GM18508 (cell line): ENCODE measurements around the gene TMC8.

Source experiments
- ATAC-seq: cut with Tn5 transposase; IDR thresholded peaks from one replicate; pipeline ENCODE4 v1.9.1; 2021; ENCODE audit warnings: moderate number of reproducible peaks; ENCODE audit not compliant: insufficient read depth, unreplicated experiment

Gene TMC8

DNA sequence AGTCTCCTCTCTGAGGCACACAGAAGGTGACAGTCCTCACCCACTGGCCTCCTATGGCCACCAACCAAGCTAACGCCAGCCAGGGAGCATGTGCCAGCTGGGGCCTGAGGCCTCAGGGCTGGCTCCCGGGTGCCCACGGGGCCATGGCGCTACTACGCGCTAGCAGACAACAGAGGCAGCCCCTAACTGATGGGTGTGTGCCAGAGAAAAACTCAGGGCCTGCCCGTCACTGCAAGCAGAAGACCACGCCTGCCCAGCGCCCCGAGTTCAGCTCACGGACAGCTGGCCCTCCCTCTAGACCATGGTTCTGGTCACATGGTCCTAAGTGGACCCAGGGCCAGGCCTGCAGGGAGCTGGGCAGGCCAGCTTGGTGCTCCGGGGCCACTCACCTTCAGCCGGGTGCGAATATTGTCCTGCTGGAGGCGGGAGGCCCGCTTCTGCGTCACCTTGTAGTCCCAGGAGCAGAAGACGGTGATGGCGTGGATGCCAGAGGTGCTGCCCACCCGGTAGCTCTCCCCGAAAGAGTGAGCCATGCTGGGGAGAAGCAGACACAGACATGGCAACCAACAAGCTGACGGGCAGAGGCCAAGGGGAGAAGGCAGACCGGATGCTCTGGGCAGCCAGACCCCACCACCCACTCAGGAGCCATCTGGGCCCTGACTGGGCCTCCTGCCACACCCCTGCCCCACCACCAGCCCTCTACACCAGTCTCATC lies 8.2 kb upstream of the TMC8 start:
- no peak for ATAC-seq

DNA sequence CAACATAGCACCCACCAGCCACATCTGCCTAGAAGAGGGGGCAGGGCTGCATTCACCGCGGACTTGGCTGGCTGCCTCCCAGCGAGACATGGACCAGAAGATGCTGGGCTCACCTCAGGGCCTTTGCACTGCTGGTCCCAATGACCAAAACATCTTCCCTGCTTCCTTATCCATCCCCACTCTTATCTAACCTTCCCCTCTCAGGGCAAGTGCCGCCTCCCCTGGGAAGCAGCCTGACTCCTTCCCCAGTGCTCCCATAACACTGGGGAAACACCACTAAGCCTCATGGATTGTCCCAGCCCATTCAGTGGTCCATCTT lies 7.7 kb upstream of the TMC8 start:
- ATAC-seq: no peak

DNA sequence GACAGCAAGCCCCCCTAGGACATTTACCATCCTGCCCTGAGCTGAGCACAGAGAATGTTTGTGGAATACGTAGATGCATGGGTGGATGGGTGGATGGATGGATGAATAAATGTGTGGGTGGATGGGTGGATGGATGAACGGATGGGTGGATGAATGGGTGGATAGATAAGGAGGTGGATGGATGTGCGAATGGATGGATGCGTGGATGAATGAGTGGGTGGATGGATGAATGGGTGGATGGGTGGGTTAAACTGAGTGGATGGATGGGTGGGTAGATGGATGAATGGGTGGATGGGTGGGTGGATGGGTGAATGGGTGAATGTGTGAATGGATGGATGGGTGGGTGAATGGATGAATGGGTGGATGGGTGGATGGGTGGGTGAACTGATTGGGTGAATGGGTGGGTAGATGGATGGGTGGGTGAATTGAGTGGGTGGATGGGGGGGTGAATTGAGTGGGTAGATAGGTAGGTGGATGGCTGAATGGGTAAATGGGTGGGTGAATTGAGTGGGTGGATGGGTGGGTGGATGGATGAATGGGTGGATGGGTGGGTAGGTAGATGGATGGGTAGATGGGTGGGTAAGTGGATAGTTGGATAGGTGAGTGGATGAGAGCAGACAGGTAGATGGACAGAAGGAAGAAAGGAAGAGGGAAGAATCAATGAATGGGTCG lies 7.2 kb upstream of the TMC8 start:
- no peak for ATAC-seq

DNA sequence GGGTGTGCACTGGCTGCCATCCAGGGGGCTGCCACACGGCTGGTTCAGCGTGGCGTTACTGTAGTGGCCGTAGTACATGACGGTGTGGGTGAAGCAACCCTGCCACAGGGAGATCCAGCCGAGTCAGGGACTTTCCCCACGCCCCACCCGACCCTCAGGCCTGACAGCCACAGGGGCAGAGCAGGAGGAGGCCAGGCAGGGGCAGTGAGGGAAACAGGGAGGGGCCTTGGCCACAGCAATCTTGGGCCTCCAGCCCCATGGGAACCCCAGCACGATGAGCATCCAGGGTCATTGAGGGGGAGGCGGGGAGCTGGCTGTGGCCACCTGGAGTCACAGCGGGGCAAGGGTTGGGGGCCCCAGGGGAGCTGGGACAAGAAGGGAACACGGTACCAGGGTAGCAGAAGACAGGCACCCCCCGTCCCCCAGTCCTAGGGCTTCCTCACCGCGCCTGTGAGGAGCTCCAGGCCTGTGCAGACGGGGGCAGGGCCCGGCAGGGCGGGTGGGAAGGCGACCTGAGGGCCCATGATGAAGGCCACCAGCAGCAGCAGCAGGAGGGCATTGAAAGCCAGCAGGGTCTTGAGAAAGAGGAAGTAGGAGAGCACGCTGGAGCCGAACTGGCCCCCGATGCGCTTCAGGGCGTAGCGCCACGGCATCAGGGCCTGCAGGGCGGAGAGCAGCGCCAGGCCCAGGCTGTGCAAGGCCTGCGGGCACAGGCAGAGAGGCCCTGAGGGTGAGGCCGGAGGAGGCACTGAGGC lies 6.3 kb upstream of the TMC8 start:
- no peak for ATAC-seq

DNA sequence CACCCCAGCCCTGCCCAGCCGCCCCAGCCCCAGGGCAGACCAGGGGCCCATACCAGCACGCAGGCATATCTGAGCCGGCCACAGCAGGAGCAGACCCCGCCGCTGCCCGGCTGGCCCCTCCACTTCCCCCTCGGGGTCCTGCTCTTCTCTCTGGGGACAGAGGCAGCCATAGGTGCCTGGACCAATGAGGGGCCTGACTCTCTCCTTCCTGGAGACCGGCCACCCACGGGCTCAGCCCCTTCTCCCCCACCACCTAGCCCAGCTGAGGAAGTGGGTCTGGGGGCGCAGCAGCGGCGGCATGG lies 5.8 kb upstream of the TMC8 start:
- ATAC-seq: no peak

DNA sequence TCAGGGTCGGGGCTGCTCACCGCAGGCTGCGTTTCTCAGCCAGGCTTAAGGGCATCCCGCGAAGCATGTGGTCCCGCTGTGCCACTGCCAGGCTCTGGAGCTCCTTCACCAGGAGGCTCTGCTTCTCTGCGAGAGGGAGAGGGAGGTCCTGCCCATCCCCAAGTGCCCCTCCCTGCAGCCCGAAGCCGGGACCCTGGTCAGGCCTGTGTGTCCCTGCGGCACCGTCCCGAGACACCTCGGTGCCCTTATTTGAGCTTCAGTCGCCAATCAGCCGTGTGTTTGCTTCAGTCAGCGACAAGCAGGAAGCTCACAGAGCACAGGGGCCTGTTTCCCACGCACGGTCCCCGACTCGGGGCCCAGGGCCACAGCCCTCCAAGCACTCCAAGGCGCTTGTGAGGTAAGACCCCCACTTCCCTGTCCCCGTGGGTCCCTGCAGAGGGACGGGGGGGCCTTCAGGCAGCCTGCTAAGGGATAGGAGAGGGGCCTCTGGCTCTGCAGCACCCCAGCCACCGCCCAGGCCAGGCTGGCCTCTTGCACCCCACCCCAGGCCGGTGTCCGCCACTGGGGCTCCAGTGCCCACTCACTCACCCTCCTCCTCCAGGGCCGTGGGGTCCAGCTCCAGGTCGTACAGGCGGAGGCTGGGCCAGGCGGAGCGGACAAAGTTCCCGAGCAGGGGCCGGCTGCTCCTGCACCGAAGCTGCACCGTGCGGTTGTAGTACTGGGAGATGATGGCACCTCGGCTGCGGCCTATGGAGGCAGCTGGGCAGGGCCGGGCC lies 5.2 kb upstream of the TMC8 start:
- ATAC-seq: no peak

DNA sequence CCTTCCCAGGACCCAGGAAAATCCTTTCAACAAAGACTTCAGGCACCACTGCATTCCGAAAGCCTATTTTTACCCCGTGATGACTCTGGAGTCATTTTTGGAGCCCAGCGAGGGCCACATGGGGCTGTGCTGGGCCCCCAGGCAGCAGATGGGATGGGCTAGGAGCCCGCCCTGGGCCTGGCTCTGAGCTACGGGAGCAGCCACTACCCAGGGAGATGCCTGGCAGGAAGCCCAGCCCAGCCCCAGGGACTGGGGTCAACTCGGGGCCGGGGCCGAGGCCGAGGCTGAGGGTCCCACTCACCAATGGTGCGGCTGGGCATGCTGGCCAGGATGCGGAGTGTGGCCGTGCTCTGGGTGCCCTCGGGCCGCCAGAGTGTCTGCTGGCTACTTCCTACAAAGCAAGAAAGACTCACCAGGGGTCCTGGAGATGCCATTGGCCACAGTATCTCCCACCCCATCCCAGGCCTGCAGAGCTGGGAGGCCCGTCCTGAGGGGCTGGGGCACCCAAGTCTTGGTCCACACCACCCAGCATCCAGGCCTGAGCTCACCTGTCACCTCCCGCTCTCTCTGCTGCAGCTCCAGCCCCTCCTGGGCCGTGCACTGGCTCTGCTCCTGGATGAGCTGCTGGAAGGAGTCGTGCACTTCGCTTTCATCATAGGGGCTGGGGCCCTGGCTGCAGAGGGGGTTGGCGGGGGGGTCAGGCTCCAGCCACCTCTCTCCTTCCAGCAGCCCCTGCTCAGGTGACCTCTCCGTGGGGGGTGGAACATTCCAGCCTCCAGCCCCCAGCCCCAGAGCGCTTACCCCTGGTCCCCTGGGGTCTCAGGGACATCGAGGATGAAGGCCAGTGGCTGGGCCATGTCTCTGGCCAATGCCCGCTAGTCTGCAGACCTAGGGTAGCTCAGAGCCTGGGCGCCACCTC lies 4.3 kb upstream of the TMC8 start:
- ATAC-seq: no peak

DNA sequence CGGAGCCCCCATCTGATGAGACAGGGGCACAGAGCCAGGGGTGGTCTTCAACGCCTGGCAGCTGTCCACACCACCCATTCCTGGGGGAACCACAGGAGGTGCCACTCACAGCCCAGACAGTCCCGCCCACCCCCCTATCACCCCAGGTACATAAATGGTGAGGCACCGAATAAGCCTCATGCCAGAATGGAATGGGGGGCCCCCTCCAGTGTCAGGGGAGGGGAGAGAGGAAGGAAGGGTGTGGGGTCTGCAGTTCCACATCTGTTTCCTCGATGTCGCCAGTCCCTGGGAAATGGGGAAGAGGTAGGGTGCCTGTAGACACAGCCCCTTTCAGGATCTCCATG lies 3.7 kb upstream of the TMC8 start:
- no peak for ATAC-seq

DNA sequence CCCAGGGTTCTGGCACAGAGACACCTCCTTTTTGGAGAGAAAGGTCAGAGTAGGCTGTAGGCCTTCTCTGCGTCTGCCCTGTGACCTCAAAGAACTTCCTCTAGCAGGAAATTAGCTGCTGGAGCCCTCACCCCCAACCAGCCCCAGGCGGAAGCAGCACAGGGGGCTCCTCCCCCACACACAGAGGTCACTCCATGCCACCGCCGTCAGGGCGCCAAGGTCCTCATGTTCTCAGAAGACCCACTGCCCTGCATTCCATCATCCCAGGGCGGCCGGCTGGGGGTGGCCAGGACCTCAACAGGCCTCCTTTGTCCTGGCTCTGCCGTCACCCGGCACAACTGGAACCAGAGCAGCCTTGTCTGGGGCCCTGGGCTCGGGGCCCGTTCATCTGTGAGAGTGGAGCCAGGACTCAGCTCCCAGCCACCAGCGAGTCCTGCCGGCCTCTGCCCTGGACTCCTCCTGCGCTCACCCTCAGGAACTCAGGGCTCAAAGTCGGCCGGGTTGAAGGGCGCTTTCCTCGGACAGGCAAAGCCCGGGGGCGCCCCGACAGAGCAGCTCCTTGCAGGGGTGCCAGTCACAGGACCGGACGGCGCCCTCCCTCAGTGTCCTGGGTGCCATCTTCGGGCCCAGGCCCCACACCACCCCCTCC lies 3.2 kb upstream of the TMC8 start:
- no peak for ATAC-seq

DNA sequence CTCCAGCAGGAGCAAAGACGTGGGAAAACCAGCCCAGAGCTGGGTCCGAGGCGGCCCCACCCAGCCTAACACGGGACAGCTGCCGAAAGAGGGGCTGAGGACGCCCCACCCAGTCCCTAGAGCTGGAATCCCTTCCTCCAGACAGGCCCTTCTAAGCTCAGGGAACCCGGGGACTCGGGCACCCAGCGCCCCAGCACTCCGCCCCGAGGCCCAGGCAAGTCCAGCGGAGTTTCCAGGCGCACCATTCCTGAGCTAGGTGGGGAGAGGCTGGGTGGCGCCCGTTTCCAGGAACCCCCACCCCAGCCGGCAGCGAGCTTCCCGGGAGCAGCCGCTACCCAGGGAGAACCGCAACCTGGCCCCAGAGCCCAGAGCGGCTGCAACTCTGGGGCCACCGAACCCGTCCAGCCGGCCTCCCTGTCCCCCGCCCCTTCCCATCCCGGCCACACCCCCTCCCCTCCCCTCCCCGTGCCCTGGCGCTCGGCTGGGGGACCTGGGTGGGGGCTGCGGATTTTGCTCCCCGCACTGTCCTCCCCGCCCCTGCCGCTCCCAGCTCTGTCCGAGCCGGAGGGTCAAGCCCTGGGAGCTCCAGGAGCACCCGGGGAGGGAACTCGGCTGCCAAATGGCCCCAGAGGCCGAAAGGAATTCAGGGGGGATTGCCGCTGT lies 2.6 kb upstream of the TMC8 start:
- ATAC-seq: no peak

DNA sequence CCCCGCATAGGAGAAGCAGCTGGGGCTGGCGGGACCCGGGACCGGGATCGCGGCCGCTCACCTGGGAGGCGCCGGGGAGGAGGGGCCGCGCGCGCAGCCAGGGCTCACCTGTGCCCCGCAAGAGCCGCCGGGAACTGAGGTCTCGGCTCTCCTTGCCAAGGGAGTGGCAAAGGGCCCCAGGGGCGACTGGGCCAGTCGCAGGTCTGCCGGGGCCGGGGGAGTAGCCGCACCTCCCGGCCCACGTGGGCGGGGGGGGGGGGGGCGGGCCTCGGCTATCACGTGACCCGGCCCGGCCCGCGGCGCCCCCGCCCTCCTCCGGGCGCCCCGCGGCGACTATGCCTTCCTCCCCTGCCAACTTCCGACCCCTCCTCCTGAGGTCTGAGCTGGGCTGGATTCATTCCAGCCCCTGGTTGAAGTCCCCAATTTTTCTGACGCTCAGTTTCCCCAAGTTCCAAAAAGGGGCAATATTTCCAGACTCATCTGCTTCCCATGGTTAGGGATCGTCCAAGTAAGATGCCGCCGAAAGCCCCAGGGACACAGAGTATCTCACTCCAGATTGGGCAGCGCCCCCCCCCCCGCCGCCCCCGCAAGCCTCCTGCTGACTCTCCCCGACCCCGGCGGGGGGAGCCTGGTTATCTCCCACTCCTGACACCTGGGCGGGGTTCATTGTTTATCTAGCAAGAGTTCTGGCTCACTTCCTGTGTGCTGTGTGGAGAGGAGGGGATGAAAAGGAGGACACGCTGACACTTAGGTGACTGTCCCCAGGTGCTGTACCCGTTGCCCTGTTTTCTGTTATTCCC lies 1.8 kb upstream of the TMC8 start, which contains the start of gene TMC6:
Gene TMC6, minus strand, starts transcription at position 205 of the 800 bp plus-strand sequence. CDS start 1,923 bp downstream, outside the sequence.
- ATAC-seq: no peak

DNA sequence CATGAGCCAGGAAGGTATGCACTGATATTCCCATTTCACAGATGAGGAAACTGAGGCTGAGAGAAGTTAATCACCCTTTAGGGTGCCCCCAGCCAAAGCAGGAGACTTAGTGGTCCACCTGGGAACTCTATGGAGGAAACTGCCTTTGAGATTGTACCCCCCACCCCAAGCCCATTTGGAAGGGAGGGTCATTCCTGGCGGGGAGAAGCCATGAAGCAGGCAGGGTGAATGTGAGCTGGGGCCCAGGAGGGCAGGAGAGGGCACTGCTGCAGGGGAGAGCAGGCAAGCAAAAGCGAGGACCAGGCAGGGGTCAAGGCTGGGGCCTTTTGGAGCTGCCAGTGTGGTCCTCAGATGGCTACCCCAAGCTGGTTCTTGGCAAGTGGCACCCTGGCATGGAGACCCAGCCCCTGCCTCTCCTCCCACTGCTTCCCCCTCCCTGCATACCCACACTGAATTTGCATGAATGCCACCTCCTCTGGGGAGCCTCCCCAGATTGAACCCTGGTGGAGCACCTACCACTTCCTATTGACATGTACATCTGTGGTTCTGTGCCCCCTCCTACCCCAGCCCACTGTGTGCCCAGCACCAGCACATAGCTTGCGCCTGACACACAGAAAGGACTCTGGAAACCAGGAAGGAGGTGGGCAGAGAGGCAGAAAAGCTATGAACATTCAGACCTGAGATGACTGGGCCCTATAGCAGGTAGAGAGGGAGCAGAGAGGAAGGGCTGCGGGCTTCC lies 1.1 kb upstream of the TMC8 start:
- no peak for ATAC-seq

DNA sequence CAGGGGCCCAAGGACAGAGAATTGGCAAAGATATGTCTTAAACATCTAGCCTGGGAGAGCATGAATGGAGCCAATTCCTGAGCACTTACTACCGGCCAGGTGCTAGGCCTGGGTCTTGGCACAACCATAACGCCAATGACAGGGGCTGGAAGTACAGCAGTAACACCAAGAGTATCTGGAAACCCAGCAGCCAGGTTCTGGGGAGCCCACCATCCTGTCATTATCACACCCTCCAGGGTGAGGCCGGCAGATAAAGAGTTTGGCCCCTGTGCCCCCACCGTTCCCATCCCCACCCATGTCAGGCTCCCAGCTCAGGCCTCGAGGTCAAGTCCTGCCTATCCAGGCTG lies 508 bp upstream of the TMC8 start:
- ATAC-seq: no peak

DNA sequence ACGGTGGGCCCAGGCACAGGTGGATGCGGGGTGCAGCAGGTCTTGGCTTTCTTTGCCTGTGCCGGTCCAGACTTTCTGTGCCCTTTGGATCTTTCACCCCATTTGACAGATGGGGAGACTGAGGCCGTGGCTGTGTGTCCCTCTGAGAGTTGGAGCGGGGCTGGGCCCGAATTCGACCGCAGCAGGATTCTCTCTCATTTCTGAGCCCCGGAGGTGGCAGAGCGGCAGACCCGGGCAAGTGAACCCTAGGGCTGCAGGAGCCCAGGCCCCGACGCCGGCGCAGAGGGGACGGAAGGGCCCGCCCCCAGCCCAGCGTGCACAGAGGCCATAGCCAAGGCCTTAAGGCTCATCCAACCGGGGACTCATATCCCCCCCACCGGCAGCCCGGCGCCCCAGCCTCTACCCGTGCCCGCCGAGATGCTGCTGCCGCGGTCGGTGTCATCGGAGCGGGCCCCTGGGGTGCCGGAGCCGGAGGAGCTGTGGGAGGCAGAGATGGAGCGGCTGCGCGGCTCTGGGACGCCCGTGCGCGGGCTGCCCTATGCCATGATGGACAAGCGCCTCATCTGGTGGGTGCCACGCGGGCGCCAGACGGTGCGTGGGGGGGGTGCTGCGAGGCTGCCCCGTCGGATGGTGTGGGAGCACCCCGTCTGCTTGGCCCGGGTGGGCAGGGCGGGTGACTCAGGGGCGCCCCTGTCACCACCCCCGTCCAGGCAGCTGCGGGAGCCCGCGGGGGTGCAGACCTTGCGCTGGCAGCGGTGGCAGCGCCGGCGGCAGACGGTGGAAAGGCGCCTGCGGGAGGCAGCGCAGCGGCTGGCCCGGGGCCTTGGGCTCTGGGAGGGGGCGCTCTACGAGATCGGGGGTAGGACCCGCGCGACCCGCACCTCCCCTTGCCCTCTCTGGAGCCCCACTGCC lies 857 bp downstream of the TMC8 start:
- ATAC-seq: no peak

DNA sequence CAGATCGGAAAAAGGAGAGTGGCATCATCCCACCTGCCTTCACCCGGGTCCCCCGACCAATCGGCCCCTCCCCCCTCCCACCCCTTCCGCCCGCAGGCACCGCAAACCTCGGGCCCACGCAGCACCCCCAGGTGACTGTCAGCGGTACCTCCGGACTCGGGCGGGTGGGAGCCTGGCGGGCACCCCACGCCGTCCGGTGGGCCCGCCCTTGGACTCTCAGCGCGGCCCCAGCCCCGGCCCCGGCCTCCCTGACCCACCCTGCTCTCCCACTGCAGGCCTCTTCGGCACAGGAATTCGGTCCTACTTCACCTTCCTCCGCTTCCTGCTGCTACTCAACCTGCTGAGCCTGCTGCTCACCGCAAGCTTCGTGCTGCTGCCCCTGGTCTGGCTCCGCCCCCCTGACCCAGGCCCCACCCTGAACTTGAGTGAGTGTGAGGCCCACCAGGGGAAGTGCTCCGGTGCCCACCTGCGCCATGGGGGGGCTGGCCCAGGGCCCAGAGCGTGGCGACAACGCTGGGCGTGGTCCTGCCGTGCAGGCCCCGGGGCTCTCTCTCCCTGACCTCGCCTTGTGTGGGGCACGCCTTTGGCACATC lies 1.6 kb downstream of the TMC8 start:
- ATAC-seq: no peak

DNA sequence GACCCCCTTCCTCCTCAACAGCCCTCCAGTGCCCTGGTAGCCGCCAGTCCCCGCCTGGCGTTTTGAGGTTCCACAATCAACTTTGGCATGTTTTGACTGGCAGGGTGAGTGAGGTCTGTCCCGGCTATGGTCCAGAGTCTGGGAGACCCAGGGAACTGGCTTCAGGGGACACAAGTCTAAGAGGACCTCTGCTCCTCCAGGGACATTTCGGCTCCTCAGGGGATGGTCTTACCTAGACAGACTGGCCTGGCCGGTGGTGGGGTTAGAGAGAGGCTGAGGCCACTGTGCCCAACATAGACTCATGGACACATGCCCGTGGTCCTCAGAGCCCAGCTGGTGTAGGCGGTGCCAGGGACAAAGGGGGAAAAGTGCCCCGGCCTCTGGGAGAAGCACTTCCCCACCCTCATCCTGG lies 2.2 kb downstream of the TMC8 start:
- no peak for ATAC-seq
